ENCODE results near the gene KIF20B. TPM values are rescaled to one million over a fixed set of nuclear protein-coding genes. Genes with fewer than 3 reads are reported as not detected.

The KIF20B gene
- total RNA-seq, 1 experiment from 2014 or later = 48.1 TPM

- ChIA-PET POLR2A (no interaction called here), CTCF (no interaction called here)
- ATAC-seq (no peak), DNase-seq (ENCODE audit: low read depth, low spot score) (no peak)
- no TSS peak for BruUV-seq (replicated peaks)
- H3K27me3 ChIP-seq (ENCODE audit: control insufficient read depth, insufficient read depth, low read length) = no peaks in the 10 kb centered on the region
- intact Hi-C loops (cut with micrococcal nuclease; ENCODE audit: unreplicated experiment) (no loop called here), in situ Hi-C loops (cut with HindIII; ENCODE audit: low pct_unique_long_range_greater_than_20kb, low sequenced_read_pairs) (no loop called here)
- H3K9me3 ChIP-seq (ENCODE audit: control insufficient read depth, insufficient read depth, low read depth, low read length) = no peaks in the 10 kb centered on the region
- H3K36me3 ChIP-seq (ENCODE audit: control insufficient read depth, insufficient read depth, low read length) = no peaks in the 10 kb centered on the region
- H3K4me1 ChIP-seq (ENCODE audit: control insufficient read depth, insufficient read depth, low read length) = no peaks in the 10 kb centered on the region
- no peak overlapping the region for H3K27ac ChIP-seq (ENCODE audit: low read length)
- no peak overlapping the region for H3K4me3 ChIP-seq (ENCODE audit: low read depth in 2 of 2, low read length in 2 of 2)
- TF ChIP-seq POLR2AphosphoS5 (IDR thresholded peaks at IDR 0.05; ENCODE audit: low read depth, low read length) (no peak), SIN3A (IDR thresholded peaks at IDR 0.05; ENCODE audit: borderline replicate concordance, insufficient read depth, low read depth, low read length) (no peak)
- TF ChIP-seq, protein P1, sequence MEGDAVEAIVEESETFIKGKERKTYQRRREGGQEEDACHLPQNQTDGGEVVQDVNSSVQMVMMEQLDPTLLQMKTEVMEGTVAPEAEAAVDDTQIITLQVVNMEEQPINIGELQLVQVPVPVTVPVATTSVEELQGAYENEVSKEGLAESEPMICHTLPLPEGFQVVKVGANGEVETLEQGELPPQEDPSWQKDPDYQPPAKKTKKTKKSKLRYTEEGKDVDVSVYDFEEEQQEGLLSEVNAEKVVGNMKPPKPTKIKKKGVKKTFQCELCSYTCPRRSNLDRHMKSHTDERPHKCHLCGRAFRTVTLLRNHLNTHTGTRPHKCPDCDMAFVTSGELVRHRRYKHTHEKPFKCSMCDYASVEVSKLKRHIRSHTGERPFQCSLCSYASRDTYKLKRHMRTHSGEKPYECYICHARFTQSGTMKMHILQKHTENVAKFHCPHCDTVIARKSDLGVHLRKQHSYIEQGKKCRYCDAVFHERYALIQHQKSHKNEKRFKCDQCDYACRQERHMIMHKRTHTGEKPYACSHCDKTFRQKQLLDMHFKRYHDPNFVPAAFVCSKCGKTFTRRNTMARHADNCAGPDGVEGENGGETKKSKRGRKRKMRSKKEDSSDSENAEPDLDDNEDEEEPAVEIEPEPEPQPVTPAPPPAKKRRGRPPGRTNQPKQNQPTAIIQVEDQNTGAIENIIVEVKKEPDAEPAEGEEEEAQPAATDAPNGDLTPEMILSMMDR (IDR thresholded peaks at IDR 0.05) = no peak
These were observed 16.8 kb upstream of the KIF20B start for GRCh38 chr10:89684604-89685003.

- no TSS peak for BruUV-seq (replicated peaks)
- no peak for DNase-seq (ENCODE audit: low read depth, low spot score)
- H3K4me1 ChIP-seq (ENCODE audit: control insufficient read depth, insufficient read depth, low read length) = no peaks in the 10 kb centered on the region
- no peaks in the 10 kb centered on the region for H3K9me3 ChIP-seq (ENCODE audit: control insufficient read depth, insufficient read depth, low read depth, low read length)
- ChIA-PET CTCF (no interaction called here), POLR2A (no interaction called here)
- no peak overlapping the region for H3K27ac ChIP-seq (ENCODE audit: low read length)
- in situ Hi-C loops (cut with HindIII; ENCODE audit: low pct_unique_long_range_greater_than_20kb, low sequenced_read_pairs) = no loop called here
- TF ChIP-seq POLR2AphosphoS5 (IDR thresholded peaks at IDR 0.05; ENCODE audit: low read depth, low read length) (no peak), SIN3A (IDR thresholded peaks at IDR 0.05; ENCODE audit: borderline replicate concordance, insufficient read depth, low read depth, low read length) (no peak), TCF7L2 (IDR thresholded peaks at IDR 0.05; ENCODE audit: low read depth, low read length) (no peak), REST (IDR thresholded peaks at IDR 0.05; ENCODE audit: insufficient read depth in 1 of 2, low read depth in 2 of 2, low read length in 1 of 2) (no peak)
- TF ChIP-seq, protein P1 (IDR thresholded peaks at IDR 0.05) = no peak
- H3K27me3 ChIP-seq (ENCODE audit: control insufficient read depth, insufficient read depth, low read length) = no peaks in the 10 kb centered on the region
- H3K36me3 ChIP-seq (ENCODE audit: control insufficient read depth, insufficient read depth, low read length) = no peaks in the 10 kb centered on the region
- H3K4me3 ChIP-seq (ENCODE audit: low read depth in 2 of 2, low read length in 2 of 2) = no peak overlapping the region
- intact Hi-C loops (cut with micrococcal nuclease; ENCODE audit: unreplicated experiment) = no loop called here
- ATAC-seq = no peak
These were observed 15.5 kb upstream of the KIF20B start for GRCh38 chr10:89685936-89686335.
